Fibroblast of skin of scalp (primary cell): ENCODE measurements around the gene HP. TPM values are rescaled to one million over a fixed set of nuclear protein-coding genes. Genes with fewer than 3 reads are reported as not detected.
"Not testable (repeated sequence)": the region's sequence is repeated elsewhere in the genome, so short reads cannot be mapped to it uniquely, and the experiment has no call there.

Experiments
- DNase-seq: peaks from one replicate; pipeline ENCODE4 v3.0.0-alpha.2; 2013
- polyA plus RNA-seq, 2 experiments: library from polyadenylated mRNA; unstranded; fragments of 120-200 nt; gene quantifications; one replicate each; pipeline ENCODE4 v1.2.1, GENCODE V29; 2013; ENCODE audit not compliant: insufficient read length in 2 of 2

HP gene
- not detected for polyA plus RNA-seq (2013, experiment 1 of 2; ENCODE audit: insufficient read length)
- not detected for polyA plus RNA-seq (2013, experiment 2 of 2; ENCODE audit: insufficient read length)

- not testable (repeated sequence) for DNase-seq
Measured at GRCh38 chr16:72054254-72054847, at the start of gene HP. HP (plus strand) TSS chr16:72054505; CDS start chr16:72054653, 148 bp downstream.

GRCh38 chr16:72008065-72008423 is 46.3 kb upstream of the HP start:
- DNase-seq = not testable (repeated sequence)

GRCh38 chr16:72008424-72009216 is 45.7 kb upstream of the HP start, which contains the start of gene DHODH:
DHODH (plus strand) TSS chr16:72008744; CDS start chr16:72008765, 21 bp downstream.
- peak; percentile 98 for DNase-seq

GRCh38 chr16:72009779-72010178 is 44.5 kb upstream of the HP start:
- DNase-seq = no peak

- no peak for DNase-seq
Measured at GRCh38 chr16:72012607-72013006, 41.7 kb upstream of the HP start.

GRCh38 chr16:72013389-72013788 is 40.9 kb upstream of the HP start:
- DNase-seq = no peak

- DNase-seq = no peak
Measured at GRCh38 chr16:72013888-72014581, 40.3 kb upstream of the HP start.

GRCh38 chr16:72014675-72015074 is 39.6 kb upstream of the HP start:
- DNase-seq = no peak

GRCh38 chr16:72015124-72015523 is 39.2 kb upstream of the HP start:
- DNase-seq = no peak

- DNase-seq = no peak
Measured at GRCh38 chr16:72018470-72018869, 35.8 kb upstream of the HP start.

GRCh38 chr16:72021043-72021442 is 33.3 kb upstream of the HP start:
- DNase-seq = no peak

GRCh38 chr16:72022127-72022526 is 32.2 kb upstream of the HP start:
- no peak for DNase-seq

- DNase-seq = no peak
Measured at GRCh38 chr16:72023962-72024361, 30.3 kb upstream of the HP start.

- no peak for DNase-seq
Measured at GRCh38 chr16:72024862-72025382, 29.4 kb upstream of the HP start.

GRCh38 chr16:72025404-72026114 is 28.7 kb upstream of the HP start:
- no peak for DNase-seq

GRCh38 chr16:72027669-72028378 is 26.5 kb upstream of the HP start:
- no peak for DNase-seq

GRCh38 chr16:72029567-72030271 is 24.6 kb upstream of the HP start:
- no peak for DNase-seq

GRCh38 chr16:72033437-72033836 is 20.9 kb upstream of the HP start:
- no peak for DNase-seq

- DNase-seq = no peak
Measured at GRCh38 chr16:72036098-72036497, 18.2 kb upstream of the HP start.

GRCh38 chr16:72042157-72042660 is 12.1 kb upstream of the HP start:
- DNase-seq = no peak

GRCh38 chr16:72043058-72043457 is 11.2 kb upstream of the HP start:
- DNase-seq = no peak
